Astrocyte (in vitro differentiated cells and primary cell): ENCODE measurements around the gene SUPT3H. TPM values are rescaled to one million over a fixed set of nuclear protein-coding genes. Genes with fewer than 3 reads are reported as not detected.
A peak's percentile ranks its signal among the peaks of the same experiment; 100 is the strongest.

Experiments
- DNase-seq: peaks from one replicate; pipeline ENCODE4 v3.0.0-alpha.2; 2010; ENCODE audit warnings: low read depth
- FAIRE-seq: peaks from 2 replicates; lab custom pipeline; 2011; peaks lifted over from hg19 to GRCh38; lab: Jason Lieb, UNC
- H2AFZ ChIP-seq: 2 replicates; pipeline ENCODE4 v1.6.0; 2012; ENCODE audit warnings: low read depth, low read length, inconsistent platforms
- H3K27ac ChIP-seq: 2 replicates; pipeline ENCODE4 v1.5.1; 2011; ENCODE audit warnings: low read depth, low read length, inconsistent platforms
- H3K27me3 ChIP-seq: 2 replicates; pipeline ENCODE4 v1.6.0; 2011; ENCODE audit warnings: low read length, inconsistent platforms; ENCODE audit not compliant: insufficient read depth
- H3K36me3 ChIP-seq: 2 replicates; pipeline ENCODE4 v1.5.1; 2011; ENCODE audit warnings: low read length, inconsistent platforms; ENCODE audit not compliant: insufficient read depth
- H3K4me1 ChIP-seq: 2 replicates; pipeline ENCODE4 v1.5.1; 2011; ENCODE audit warnings: low read length, inconsistent platforms; ENCODE audit not compliant: insufficient read depth
- H3K4me2 ChIP-seq: 2 replicates; pipeline ENCODE4 v1.6.0; 2012; ENCODE audit warnings: low read length, inconsistent platforms
- H3K4me3 ChIP-seq: 2 replicates; pipeline ENCODE4 v1.5.1; 2011; ENCODE audit warnings: low read depth, mild to moderate bottlenecking, low read length, inconsistent platforms; ENCODE audit not compliant: insufficient read depth
- H3K79me2 ChIP-seq: 2 replicates; pipeline ENCODE4 v1.6.0; 2012; ENCODE audit warnings: mild to moderate bottlenecking, low read length, inconsistent platforms; ENCODE audit not compliant: insufficient read depth
- H3K9ac ChIP-seq: 2 replicates; pipeline ENCODE4 v1.6.0; 2012; ENCODE audit warnings: mild to moderate bottlenecking, low read length, inconsistent platforms
- H3K9me3 ChIP-seq: 2 replicates; pipeline ENCODE4 v1.5.1; 2012; ENCODE audit warnings: low read depth, mild to moderate bottlenecking, low read length, inconsistent platforms; ENCODE audit not compliant: insufficient read depth
- H4K20me1 ChIP-seq: 2 replicates; pipeline ENCODE4 v1.6.0; 2012; ENCODE audit warnings: low read length, inconsistent platforms; ENCODE audit not compliant: insufficient read depth
- H3K27ac Mint-ChIP-seq: one replicate; pipeline ENCODE4 v1.8.0; 2021; ENCODE audit warnings: mild to moderate bottlenecking, mixed read lengths; ENCODE audit not compliant: unreplicated experiment
- H3K27me3 Mint-ChIP-seq: one replicate; pipeline ENCODE4 v1.8.0; 2021; ENCODE audit warnings: low read depth, mixed read lengths; ENCODE audit not compliant: unreplicated experiment
- H3K36me3 Mint-ChIP-seq: one replicate; pipeline ENCODE4 v1.8.0; 2021; ENCODE audit warnings: low read depth, mixed read lengths; ENCODE audit not compliant: unreplicated experiment
- H3K4me1 Mint-ChIP-seq: one replicate; pipeline ENCODE4 v1.8.0; 2021; ENCODE audit warnings: low read depth, mixed read lengths; ENCODE audit not compliant: unreplicated experiment
- H3K4me3 Mint-ChIP-seq: one replicate; pipeline ENCODE4 v1.8.0; 2021; ENCODE audit warnings: mild to moderate bottlenecking, moderate library complexity, mixed read lengths; ENCODE audit not compliant: unreplicated experiment
- H3K9me3 Mint-ChIP-seq: one replicate; pipeline ENCODE4 v1.8.0; 2021; ENCODE audit warnings: mild to moderate bottlenecking, mixed read lengths; ENCODE audit not compliant: unreplicated experiment
- EZH2 ChIP-seq: IDR thresholded peaks from 2 replicates; pipeline ENCODE4 v1.6.1; 2012; ENCODE audit warnings: mild to moderate bottlenecking, low read length, inconsistent platforms; ENCODE audit not compliant: insufficient read depth
- total RNA-seq: library from RNA; stranded (reverse); gene quantifications from 2 replicates; pipeline ENCODE4 v1.2.1, GENCODE V29; 2021
- TF ChIP-seq, protein P1 (sequence below): IDR thresholded peaks from 2 replicates; pipeline ENCODE4 v1.5.1; 2011; ENCODE audit warnings: low read depth, mild to moderate bottlenecking, inconsistent platforms, low read length, moderate library complexity; ENCODE audit not compliant: insufficient read depth

Gene SUPT3H
- total RNA-seq, 1 donor from 2014 or later = 12.4 TPM

DNA sequence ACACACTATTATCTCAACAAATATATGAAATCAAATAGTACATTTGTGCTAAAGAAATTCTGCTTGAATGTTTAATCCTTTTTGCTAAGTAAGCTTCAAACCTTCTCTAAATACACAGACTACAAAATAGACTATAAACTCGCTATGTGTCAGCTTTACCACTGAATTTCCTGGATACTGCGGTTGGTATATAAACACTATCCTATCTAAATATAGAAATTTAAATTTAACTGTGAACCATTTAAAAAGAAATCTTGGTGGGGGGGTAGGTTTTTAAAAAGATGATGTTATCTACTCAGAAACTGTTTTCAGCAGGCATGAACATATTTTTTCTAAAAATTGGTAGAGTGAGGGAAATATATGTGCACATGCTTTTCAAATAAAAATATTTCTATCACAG is 356.1 kb downstream of the SUPT3H start:
- peak overlapping the region; percentile 27 for H3K4me2 ChIP-seq
- Mint-ChIP-seq H3K9me3 (no peaks in the 10 kb centered on the region), H3K4me3 (no peak overlapping the region), H3K36me3 (no peaks in the 10 kb centered on the region), H3K27me3 (no peaks in the 10 kb centered on the region), H3K4me1 (no peaks in the 10 kb centered on the region), H3K27ac (no peak overlapping the region)
- no peak overlapping the region for H3K9ac ChIP-seq
- TF ChIP-seq, protein P1, sequence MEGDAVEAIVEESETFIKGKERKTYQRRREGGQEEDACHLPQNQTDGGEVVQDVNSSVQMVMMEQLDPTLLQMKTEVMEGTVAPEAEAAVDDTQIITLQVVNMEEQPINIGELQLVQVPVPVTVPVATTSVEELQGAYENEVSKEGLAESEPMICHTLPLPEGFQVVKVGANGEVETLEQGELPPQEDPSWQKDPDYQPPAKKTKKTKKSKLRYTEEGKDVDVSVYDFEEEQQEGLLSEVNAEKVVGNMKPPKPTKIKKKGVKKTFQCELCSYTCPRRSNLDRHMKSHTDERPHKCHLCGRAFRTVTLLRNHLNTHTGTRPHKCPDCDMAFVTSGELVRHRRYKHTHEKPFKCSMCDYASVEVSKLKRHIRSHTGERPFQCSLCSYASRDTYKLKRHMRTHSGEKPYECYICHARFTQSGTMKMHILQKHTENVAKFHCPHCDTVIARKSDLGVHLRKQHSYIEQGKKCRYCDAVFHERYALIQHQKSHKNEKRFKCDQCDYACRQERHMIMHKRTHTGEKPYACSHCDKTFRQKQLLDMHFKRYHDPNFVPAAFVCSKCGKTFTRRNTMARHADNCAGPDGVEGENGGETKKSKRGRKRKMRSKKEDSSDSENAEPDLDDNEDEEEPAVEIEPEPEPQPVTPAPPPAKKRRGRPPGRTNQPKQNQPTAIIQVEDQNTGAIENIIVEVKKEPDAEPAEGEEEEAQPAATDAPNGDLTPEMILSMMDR = no peak
- TF ChIP-seq EZH2 = no peak
- FAIRE-seq (no peak), DNase-seq (peak; percentile 17)
- H3K36me3 ChIP-seq = no peaks in the 10 kb centered on the region
- no peaks in the 10 kb centered on the region for H4K20me1 ChIP-seq
- no peaks in the 10 kb centered on the region for H3K27me3 ChIP-seq
- H3K79me2 ChIP-seq = no peaks in the 10 kb centered on the region
- H3K9me3 ChIP-seq = no peaks in the 10 kb centered on the region
- H3K27ac ChIP-seq = no peak overlapping the region
- no peaks in the 10 kb centered on the region for H3K4me1 ChIP-seq
- no peak overlapping the region for H3K4me3 ChIP-seq
- H2AFZ ChIP-seq = no peak overlapping the region

DNA sequence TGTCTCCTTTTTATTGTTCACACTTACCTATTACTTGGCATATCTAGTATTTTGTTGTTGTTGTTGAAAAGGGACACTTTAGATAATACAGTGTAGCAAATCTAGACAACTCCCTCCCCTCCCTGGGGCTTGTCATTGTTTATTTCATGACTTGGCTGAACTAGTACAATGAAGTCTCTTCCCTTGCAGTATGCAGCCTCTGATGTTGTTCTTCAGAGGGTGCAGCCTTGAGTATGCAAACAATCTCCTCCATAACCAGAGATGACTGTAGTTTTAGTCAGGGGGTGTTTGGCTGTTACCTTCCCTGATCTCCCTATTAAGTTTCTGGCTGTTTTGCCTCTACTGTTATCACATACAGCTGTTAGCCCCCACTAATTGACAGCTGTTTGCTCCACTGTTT is 365.0 kb downstream of the SUPT3H start:
- no peaks in the 10 kb centered on the region for H4K20me1 ChIP-seq
- H3K79me2 ChIP-seq = no peaks in the 10 kb centered on the region
- H3K9me3 Mint-ChIP-seq = peaks cover 3% of the 10 kb centered on the region
- peaks cover 4% of the 10 kb centered on the region for H3K36me3 ChIP-seq
- H3K4me3 Mint-ChIP-seq = no peak overlapping the region
- no peaks in the 10 kb centered on the region for H3K27me3 Mint-ChIP-seq
- H3K4me2 ChIP-seq = no peak overlapping the region
- no peaks in the 10 kb centered on the region for H3K4me1 ChIP-seq
- FAIRE-seq = no peak
- H3K9me3 ChIP-seq = no peaks in the 10 kb centered on the region
- H3K4me3 ChIP-seq = no peak overlapping the region
- H3K36me3 Mint-ChIP-seq = peaks cover 9% of the 10 kb centered on the region
- TF ChIP-seq, protein P1 = no peak
- no peak for TF ChIP-seq EZH2
- DNase-seq = no peak
- H3K27me3 ChIP-seq = no peaks in the 10 kb centered on the region
- no peak overlapping the region for H2AFZ ChIP-seq
- no peak overlapping the region for H3K27ac ChIP-seq
- H3K4me1 Mint-ChIP-seq = no peaks in the 10 kb centered on the region
- no peak overlapping the region for H3K27ac Mint-ChIP-seq
- H3K9ac ChIP-seq = no peak overlapping the region

DNA sequence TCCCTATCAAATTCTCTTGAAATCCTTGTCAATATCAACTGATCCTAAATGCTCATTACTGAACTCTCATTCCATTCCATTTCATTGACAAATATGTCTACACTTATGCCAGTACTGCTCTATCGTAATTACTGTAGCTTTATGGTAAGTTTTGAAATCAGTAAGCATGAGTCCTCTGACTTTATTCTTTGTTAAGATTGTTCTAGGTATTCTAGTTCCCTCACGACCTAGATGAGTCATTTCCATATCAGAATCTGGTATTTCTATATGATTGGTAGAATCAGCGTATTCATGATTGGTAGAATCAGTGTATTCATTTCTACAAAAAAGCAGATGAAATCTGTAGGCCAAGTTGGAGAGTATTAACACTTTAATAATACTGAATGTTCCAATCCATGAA is 368.2 kb downstream of the SUPT3H start:
- no peak for DNase-seq
- Histone ChIP-seq H3K27me3 (no peaks in the 10 kb centered on the region), H2AFZ (no peak overlapping the region), H3K9ac (no peak overlapping the region), H3K27ac (no peak overlapping the region), H3K4me1 (no peaks in the 10 kb centered on the region), H4K20me1 (no peaks in the 10 kb centered on the region), H3K4me3 (no peak overlapping the region), H3K4me2 (no peak overlapping the region), H3K79me2 (no peaks in the 10 kb centered on the region), H3K36me3 (peaks cover 4% of the 10 kb centered on the region), H3K9me3 (no peaks in the 10 kb centered on the region)
- no peak overlapping the region for H3K4me3 Mint-ChIP-seq
- no peaks in the 10 kb centered on the region for H3K4me1 Mint-ChIP-seq
- no peaks in the 10 kb centered on the region for H3K27me3 Mint-ChIP-seq
- FAIRE-seq = no peak
- no peak for TF ChIP-seq EZH2
- TF ChIP-seq, protein P1 = no peak
- peaks cover 3% of the 10 kb centered on the region for H3K9me3 Mint-ChIP-seq
- H3K36me3 Mint-ChIP-seq = peaks cover 9% of the 10 kb centered on the region
- H3K27ac Mint-ChIP-seq = no peak overlapping the region
